Keratinocyte (primary cell): ENCODE data around the gene TMEM187. TPM values are rescaled to one million over a fixed set of nuclear protein-coding genes. Genes with fewer than 3 reads are reported as not detected.

Source experiments
- DNase-seq: peaks from one replicate; pipeline ENCODE4 v3.0.0-alpha.2; 2011; ENCODE audit warnings: low read depth, missing footprints, low spot score
- FAIRE-seq: peaks from 2 replicates; lab custom pipeline; 2011; peaks lifted over from hg19 to GRCh38; lab: Jason Lieb, UNC
- H2AFZ ChIP-seq: 2 replicates; pipeline ENCODE4 v1.6.0; 2012; ENCODE audit warnings: low read length, control low read depth, inconsistent platforms; ENCODE audit not compliant: control insufficient read depth
- H3K27ac ChIP-seq: 2 replicates; pipeline ENCODE4 v1.5.1; 2011; ENCODE audit warnings: low read length; ENCODE audit not compliant: control insufficient read depth, insufficient read depth
- H3K27me3 ChIP-seq: 3 replicates; pipeline ENCODE4 v1.6.0; 2011; ENCODE audit warnings: low read length; ENCODE audit not compliant: control insufficient read depth, insufficient read depth; ENCODE audit errors: extremely low read depth
- H3K36me3 ChIP-seq, 2 experiments: 2 replicates in 1 of 2; 3 replicates in 1 of 2; pipeline ENCODE4 v1.5.1; 2011; ENCODE audit warnings: low read length in 2 of 2, mild to moderate bottlenecking in 1 of 2; ENCODE audit not compliant: control insufficient read depth in 2 of 2, insufficient read depth in 2 of 2; ENCODE audit errors: extremely low read depth in 1 of 2
- H3K4me1 ChIP-seq: 3 replicates; pipeline ENCODE4 v1.5.1; 2011; ENCODE audit warnings: low read length; ENCODE audit not compliant: control insufficient read depth, insufficient read depth; ENCODE audit errors: extremely low read depth
- H3K4me2 ChIP-seq: 3 replicates; pipeline ENCODE4 v1.6.0; 2011; ENCODE audit warnings: low read depth, low read length; ENCODE audit not compliant: control insufficient read depth, insufficient read depth; ENCODE audit errors: extremely low read depth
- H3K4me3 ChIP-seq, 3 experiments: fragments of 200-600 bp in 1 of 3; sonication (generic) in 1 of 3; 2 replicates in 2 of 3; 3 replicates in 1 of 3; pipeline ENCODE4 v1.5.1; 2011 to 2016; ENCODE audit warnings: low read length in 3 of 3, mild to moderate bottlenecking in 3 of 3, control low read depth in 2 of 3, inconsistent platforms in 1 of 3, low read depth in 1 of 3, mixed read lengths in 1 of 3, mixed run types in 1 of 3, moderate library complexity in 1 of 3; ENCODE audit not compliant: control insufficient read depth in 2 of 3, insufficient read depth in 2 of 3; ENCODE audit errors: extremely low read depth in 1 of 3
- H3K79me2 ChIP-seq: 2 replicates; pipeline ENCODE4 v1.6.0; 2012; ENCODE audit warnings: low read length; ENCODE audit not compliant: control insufficient read depth, insufficient read depth
- H3K9ac ChIP-seq: 3 replicates; pipeline ENCODE4 v1.6.0; 2011; ENCODE audit warnings: low read length; ENCODE audit not compliant: control insufficient read depth, insufficient read depth; ENCODE audit errors: extremely low read depth
- H3K9me1 ChIP-seq: 3 replicates; pipeline ENCODE4 v1.6.0; 2011; ENCODE audit warnings: low read length; ENCODE audit not compliant: control insufficient read depth, insufficient read depth; ENCODE audit errors: extremely low read depth
- H3K9me3 ChIP-seq: 2 replicates; pipeline ENCODE4 v1.5.1; 2012; ENCODE audit warnings: low read depth, low read length; ENCODE audit not compliant: control insufficient read depth
- H4K20me1 ChIP-seq: 3 replicates; pipeline ENCODE4 v1.6.0; 2011; ENCODE audit warnings: low read length; ENCODE audit not compliant: control insufficient read depth, insufficient read depth; ENCODE audit errors: extremely low read depth
- EZH2 ChIP-seq: IDR thresholded peaks from one replicate; pipeline ENCODE4 v1.6.1; 2012; ENCODE audit warnings: inconsistent platforms, mild to moderate bottlenecking, low read length, moderate library complexity
- dilution Hi-C: fragments of 300-500 bp; cut with MboI; formaldehyde crosslinking; loops from one replicate; pipeline ENCODE4 v1.7.0; 2020; ENCODE audit warnings: low sequenced_read_pairs; ENCODE audit not compliant: extremely low pct_ligation_motif_present
- polyA plus RNA-seq, 5 experiments: library from polyadenylated mRNA; depleted of rRNA in 3 of 5; stranded (reverse) in 3 of 5; stranded (forward) in 1 of 5; unstranded in 1 of 5; fragments of >200 nt; gene quantifications; 1 replicate in 1 of 5; 2 replicates in 3 of 5; 3 replicates in 1 of 5; pipeline versions ENCODE4 v1.2.1 to v1.2.3, GENCODE V29; 2011 to 2012; ENCODE audit warnings: missing spikeins in 2 of 5, low read depth in 1 of 5, low replicate concordance in 1 of 5
- TF ChIP-seq, protein P1 (sequence below), 3 experiments: IDR thresholded peaks in 1 of 3; conservative IDR thresholded peaks in 1 of 3; optimal IDR thresholded peaks in 1 of 3; 2 replicates in 2 of 3; 3 replicates in 1 of 3; pipeline versions ENCODE3 to v1.5.1; 2011; ENCODE audit warnings: low read length in 3 of 3, mild to moderate bottlenecking in 3 of 3, moderate library complexity in 2 of 3, control low read depth in 1 of 3, inconsistent platforms in 1 of 3; ENCODE audit not compliant: insufficient read depth in 2 of 3; ENCODE audit errors: extremely low read depth in 1 of 3

The TMEM187 gene
- polyA plus RNA-seq, 1 donor (not counting 4 experiments of a cell fraction or from before 2014, with no cell fraction given), result 6.6 TPM

GRCh38 chrX:153999359-154000037, 26.9 kb downstream of the TMEM187 start:
- H3K9me1 ChIP-seq, result no peaks in the 10 kb centered on the region
- H3K4me2 ChIP-seq, result peak overlapping the region; percentile 50
- no peaks in the 10 kb centered on the region for H3K9me3 ChIP-seq
- TF ChIP-seq, protein P1, sequence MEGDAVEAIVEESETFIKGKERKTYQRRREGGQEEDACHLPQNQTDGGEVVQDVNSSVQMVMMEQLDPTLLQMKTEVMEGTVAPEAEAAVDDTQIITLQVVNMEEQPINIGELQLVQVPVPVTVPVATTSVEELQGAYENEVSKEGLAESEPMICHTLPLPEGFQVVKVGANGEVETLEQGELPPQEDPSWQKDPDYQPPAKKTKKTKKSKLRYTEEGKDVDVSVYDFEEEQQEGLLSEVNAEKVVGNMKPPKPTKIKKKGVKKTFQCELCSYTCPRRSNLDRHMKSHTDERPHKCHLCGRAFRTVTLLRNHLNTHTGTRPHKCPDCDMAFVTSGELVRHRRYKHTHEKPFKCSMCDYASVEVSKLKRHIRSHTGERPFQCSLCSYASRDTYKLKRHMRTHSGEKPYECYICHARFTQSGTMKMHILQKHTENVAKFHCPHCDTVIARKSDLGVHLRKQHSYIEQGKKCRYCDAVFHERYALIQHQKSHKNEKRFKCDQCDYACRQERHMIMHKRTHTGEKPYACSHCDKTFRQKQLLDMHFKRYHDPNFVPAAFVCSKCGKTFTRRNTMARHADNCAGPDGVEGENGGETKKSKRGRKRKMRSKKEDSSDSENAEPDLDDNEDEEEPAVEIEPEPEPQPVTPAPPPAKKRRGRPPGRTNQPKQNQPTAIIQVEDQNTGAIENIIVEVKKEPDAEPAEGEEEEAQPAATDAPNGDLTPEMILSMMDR (optimal IDR thresholded peaks at IDR 0.05 in 1 of 3, IDR thresholded peaks at IDR 0.05 in 1 of 3, conservative IDR thresholded peaks at IDR 0.05 in 1 of 3; ENCODE audit: extremely low read depth in 1 of 3, insufficient read depth in 2 of 3, low read length in 3 of 3), result no peak
- TF ChIP-seq EZH2, result no peak
- no peaks in the 10 kb centered on the region for H3K79me2 ChIP-seq
- H3K9ac ChIP-seq, result no peak overlapping the region
- peak; percentile 26 for FAIRE-seq
- dilution Hi-C loops, result no loop called here
- H4K20me1 ChIP-seq, result no peaks in the 10 kb centered on the region
- DNase-seq, result no peak
- H3K4me3 ChIP-seq, result no peak overlapping the region
- no peaks in the 10 kb centered on the region for H3K27me3 ChIP-seq
- no peak overlapping the region for H3K27ac ChIP-seq
- H3K4me1 ChIP-seq, result peaks cover 5% of the 10 kb centered on the region
- H2AFZ ChIP-seq, result no peak overlapping the region
- H3K36me3 ChIP-seq, result no peaks in the 10 kb centered on the region

DNA sequence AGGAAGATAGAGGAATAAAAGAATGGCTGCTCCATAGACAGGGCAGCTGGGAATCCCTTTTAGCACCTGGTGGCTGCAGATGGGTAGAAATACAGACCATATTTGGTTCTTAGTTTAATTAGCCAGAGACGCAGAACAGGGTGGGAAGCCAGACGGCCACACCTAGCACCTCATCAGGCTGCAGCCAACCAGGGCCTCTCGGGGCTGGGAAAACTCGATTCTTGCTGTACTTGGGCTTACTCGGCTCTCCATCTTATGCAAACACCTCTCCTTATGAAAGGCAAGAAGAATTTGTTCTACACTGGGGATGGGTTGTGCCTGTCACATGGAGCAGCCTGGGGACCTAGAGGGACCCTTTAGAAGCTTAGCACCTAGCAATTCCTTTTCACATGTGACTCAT, 27.5 kb downstream of the TMEM187 start:
- no peak overlapping the region for H3K4me3 ChIP-seq
- no peaks in the 10 kb centered on the region for H4K20me1 ChIP-seq
- H3K9me3 ChIP-seq, result no peaks in the 10 kb centered on the region
- TF ChIP-seq EZH2, result no peak
- TF ChIP-seq, protein P1 (optimal IDR thresholded peaks at IDR 0.05 in 1 of 3, IDR thresholded peaks at IDR 0.05 in 1 of 3, conservative IDR thresholded peaks at IDR 0.05 in 1 of 3; ENCODE audit: extremely low read depth in 1 of 3, insufficient read depth in 2 of 3, low read length in 3 of 3), result no peak
- no peaks in the 10 kb centered on the region for H3K36me3 ChIP-seq
- H3K9me1 ChIP-seq, result no peaks in the 10 kb centered on the region
- no peaks in the 10 kb centered on the region for H3K27me3 ChIP-seq
- DNase-seq (no peak), FAIRE-seq (no peak)
- no peak overlapping the region for H3K27ac ChIP-seq
- no peak overlapping the region for H2AFZ ChIP-seq
- no peak overlapping the region for H3K9ac ChIP-seq
- no peaks in the 10 kb centered on the region for H3K79me2 ChIP-seq
- peak overlapping the region; percentile 50 for H3K4me2 ChIP-seq
- peaks cover 5% of the 10 kb centered on the region for H3K4me1 ChIP-seq
- dilution Hi-C loops, result no loop called here
